ENCODE results near the gene PKD1. TPM values are rescaled to one million over a fixed set of nuclear protein-coding genes. Genes with fewer than 3 reads are reported as not detected.

Gene PKD1
- total and polyA plus RNA-seq, 2 of the 13 experiments (the other 11 are each of a cell fraction or from before 2014, with no cell fraction given): 22.1 to 23.0 TPM

- peak; percentile 75; the same call in 1 of the 2 replicates for TF ChIP-seq GZF1 (CRISPR knock-in tag; IDR thresholded peaks at IDR 0.05)
- TF ChIP-seq TIGD3 (CRISPR knock-in tag; IDR thresholded peaks at IDR 0.05; ENCODE audit: borderline replicate concordance): peak; percentile 45; the same call in 1 of the 2 replicates
- peak; percentile 24 for TF ChIP-seq THRA (CRISPR knock-in tag; IDR thresholded peaks at IDR 0.05; ENCODE audit: borderline replicate concordance)
- peak; percentile 95 for TF ChIP-seq YEATS4 (CRISPR knock-in tag; IDR thresholded peaks at IDR 0.05; ENCODE audit: borderline replicate concordance)
- peak; percentile 97 for TF ChIP-seq MAX (IDR thresholded peaks at IDR 0.05)
- no peak for TF ChIP-seq DBP (CRISPR knock-in tag; IDR thresholded peaks at IDR 0.05; ENCODE audit: not compliant biosample characterization)
- TF ChIP-seq KDM6A (CRISPR knock-in tag; IDR thresholded peaks at IDR 0.05; ENCODE audit: low read depth): no peak
- no peak for TF ChIP-seq SKIL (CRISPR knock-in tag; IDR thresholded peaks at IDR 0.05; ENCODE audit: borderline replicate concordance)
- TF ChIP-seq ZFAT (CRISPR knock-in tag; conservative IDR thresholded peaks at IDR 0.05): no peak
- no peak for TF ChIP-seq ZMYM2 (CRISPR knock-in tag; IDR thresholded peaks at IDR 0.05)
- TF ChIP-seq ZBTB2 (CRISPR knock-in tag; IDR thresholded peaks at IDR 0.05; ENCODE audit: low read depth): no peak
- no peak; the same call in 1 of the 2 replicates for TF ChIP-seq ZNF543 (CRISPR knock-in tag; IDR thresholded peaks at IDR 0.05)
- no peak for TF ChIP-seq CBX2 (IDR thresholded peaks at IDR 0.05; ENCODE audit: low read depth, low read length)
- TF ChIP-seq CBX2 (CRISPR knock-in tag; IDR thresholded peaks at IDR 0.05; ENCODE audit: low read depth): no peak
- TF ChIP-seq STAT6 (CRISPR knock-in tag; IDR thresholded peaks at IDR 0.05; ENCODE audit: borderline replicate concordance): no peak
- peak; percentile 94 for TF ChIP-seq SP2 (CRISPR knock-in tag; IDR thresholded peaks at IDR 0.05)
- TF ChIP-seq ZNF382 (CRISPR knock-in tag; IDR thresholded peaks at IDR 0.05; ENCODE audit: borderline replicate concordance): no peak
- TF ChIP-seq SNAI1 (CRISPR knock-in tag; IDR thresholded peaks at IDR 0.05; ENCODE audit: borderline replicate concordance): 0 out of 2 replicates have a peak, but pooled peaks have one; percentile 71
Measured at GRCh38 chr16:2155091-2155950, 19.6 kb upstream of the PKD1 start, which contains the start of gene TRAF7 (continued).
